OCI-LY1 (cell line): Measurements from ENCODE around the gene IREB2.

Experiments
- H2AFZ ChIP-seq: fragments of 200-600 bp; sonication (generic), shearing (Covaris generic); 2 replicates; pipeline ENCODE4 v1.6.0; 2014; ENCODE audit warnings: antibody characterized with exemption, mild to moderate bottlenecking, low read length
- H3F3A ChIP-seq: fragments of 200-600 bp; sonication (generic), shearing (Covaris generic); 2 replicates; pipeline ENCODE4 v1.6.0; 2014; ENCODE audit warnings: mild to moderate bottlenecking, antibody characterized with exemption, low read length, moderate library complexity; ENCODE audit not compliant: insufficient read depth
- H3K27ac ChIP-seq: fragments of 200-600 bp; sonication (generic); 2 replicates; pipeline ENCODE4 v1.5.1; 2014; ENCODE audit warnings: low read length, mixed run types, mild to moderate bottlenecking, low read depth; ENCODE audit not compliant: poor library complexity, severe bottlenecking
- H3K27me3 ChIP-seq: fragments of 200-600 bp; sonication (generic); 2 replicates; pipeline ENCODE4 v1.6.0; 2014; ENCODE audit warnings: antibody characterized with exemption, mild to moderate bottlenecking, low read length, moderate library complexity; ENCODE audit not compliant: insufficient read depth
- H3K36me3 ChIP-seq: fragments of 200-600 bp; sonication (generic); 2 replicates; pipeline ENCODE4 v1.6.1; 2014; ENCODE audit warnings: mild to moderate bottlenecking, antibody characterized with exemption, low read length, moderate library complexity, mixed read lengths; ENCODE audit not compliant: insufficient read depth
- H3K4me1 ChIP-seq: fragments of 200-600 bp; sonication (generic); 2 replicates; pipeline ENCODE4 v1.5.1; 2014; ENCODE audit warnings: mild to moderate bottlenecking, low read length, moderate library complexity; ENCODE audit not compliant: insufficient read depth, severe bottlenecking
- H3K4me2 ChIP-seq: fragments of 200-600 bp; sonication (generic), shearing (Covaris generic); 2 replicates; pipeline ENCODE4 v1.6.1; 2014; ENCODE audit warnings: low read length
- H3K4me3 ChIP-seq: fragments of 200-600 bp; sonication (generic); 2 replicates; pipeline ENCODE4 v1.5.1; 2014; ENCODE audit warnings: low read length, low read depth, mild to moderate bottlenecking, mixed read lengths; ENCODE audit not compliant: poor library complexity, severe bottlenecking
- H3K79me2 ChIP-seq: fragments of 200-600 bp; shearing (Covaris generic); 2 replicates; pipeline ENCODE4 v1.6.1; 2016; ENCODE audit warnings: mixed run types, low read length, mixed read lengths; ENCODE audit not compliant: insufficient read depth
- H3K9ac ChIP-seq: fragments of 200-600 bp; sonication (generic), shearing (Covaris generic); 2 replicates; pipeline ENCODE4 v1.6.1; 2014; ENCODE audit warnings: mild to moderate bottlenecking, low read length, mixed read lengths
- H3K9me2 ChIP-seq: fragments of 200-600 bp; sonication (generic), shearing (Covaris generic); 2 replicates; pipeline ENCODE4 v1.6.1; 2014; ENCODE audit warnings: low read depth, mild to moderate bottlenecking, low read length, mixed read lengths
- H3K9me3 ChIP-seq: fragments of 200-600 bp; shearing (Covaris generic); 2 replicates; pipeline ENCODE4 v1.6.1; 2014; ENCODE audit warnings: low read length, mixed read lengths
- H4K20me1 ChIP-seq: fragments of 200-600 bp; sonication (generic), shearing (Covaris generic); 2 replicates; pipeline ENCODE4 v1.6.0; 2016; ENCODE audit warnings: mild to moderate bottlenecking, low read length; ENCODE audit not compliant: insufficient read depth
- CTCF ChIP-seq: fragments of 200-600 bp; sonication (generic), shearing (Covaris generic); IDR thresholded peaks from 2 replicates; pipeline ENCODE4 v1.5.1; 2017; ENCODE audit warnings: mild to moderate bottlenecking, antibody characterized with exemption, low read length, moderate library complexity, mixed read lengths
- EZH2 ChIP-seq: fragments of 200-600 bp; sonication (generic), shearing (Covaris generic); IDR thresholded peaks from 2 replicates; pipeline ENCODE4 v1.8.0; 2017; ENCODE audit warnings: borderline replicate concordance, mixed run types, mild to moderate bottlenecking, antibody characterized with exemption, low read length, moderate library complexity, mixed read lengths

Gene IREB2

GRCh38 chr15:78408355-78408640 lies 29.7 kb upstream of the IREB2 start:
- H3K36me3 ChIP-seq, result no peaks in the 10 kb centered on the region
- H4K20me1 ChIP-seq, result no peaks in the 10 kb centered on the region
- no peaks in the 10 kb centered on the region for H3K9me2 ChIP-seq
- H2AFZ ChIP-seq, result no peak overlapping the region
- H3K9ac ChIP-seq, result no peak overlapping the region
- H3K4me3 ChIP-seq, result no peak overlapping the region
- H3K9me3 ChIP-seq, result no peaks in the 10 kb centered on the region
- no peak overlapping the region for H3K4me2 ChIP-seq
- H3K79me2 ChIP-seq, result no peaks in the 10 kb centered on the region
- H3K27me3 ChIP-seq, result no peaks in the 10 kb centered on the region; the same call in 1 of the 2 replicates
- H3K4me1 ChIP-seq, result no peaks in the 10 kb centered on the region
- no peaks in the 10 kb centered on the region for H3F3A ChIP-seq
- TF ChIP-seq CTCF, result no peak
- no peak for TF ChIP-seq EZH2
- no peak overlapping the region for H3K27ac ChIP-seq

GRCh38 chr15:78408961-78409360 lies 29.1 kb upstream of the IREB2 start:
- Histone ChIP-seq H3K4me3 (no peak overlapping the region), H3K36me3 (no peaks in the 10 kb centered on the region), H4K20me1 (no peaks in the 10 kb centered on the region), H3F3A (no peaks in the 10 kb centered on the region), H3K9ac (no peak overlapping the region), H3K9me2 (no peaks in the 10 kb centered on the region), H3K27ac (no peak overlapping the region), H3K4me2 (no peak overlapping the region), H2AFZ (no peak overlapping the region), H3K9me3 (no peaks in the 10 kb centered on the region), H3K4me1 (no peaks in the 10 kb centered on the region), H3K27me3 (no peaks in the 10 kb centered on the region; the same call in 1 of the 2 replicates), H3K79me2 (no peaks in the 10 kb centered on the region)
- TF ChIP-seq EZH2 (no peak), CTCF (no peak)

GRCh38 chr15:78411061-78411460 lies 27.0 kb upstream of the IREB2 start:
- no peaks in the 10 kb centered on the region for H3K36me3 ChIP-seq
- no peaks in the 10 kb centered on the region for H3K9me2 ChIP-seq
- H3K4me2 ChIP-seq, result no peak overlapping the region
- no peak overlapping the region for H3K4me3 ChIP-seq
- no peaks in the 10 kb centered on the region for H3K9me3 ChIP-seq
- no peaks in the 10 kb centered on the region for H3K4me1 ChIP-seq
- no peak for TF ChIP-seq EZH2
- TF ChIP-seq CTCF, result no peak
- no peak overlapping the region for H2AFZ ChIP-seq
- H3K27ac ChIP-seq, result no peak overlapping the region
- H3K27me3 ChIP-seq, result no peaks in the 10 kb centered on the region; the same call in 1 of the 2 replicates
- no peaks in the 10 kb centered on the region for H4K20me1 ChIP-seq
- H3K79me2 ChIP-seq, result no peaks in the 10 kb centered on the region
- no peaks in the 10 kb centered on the region for H3F3A ChIP-seq
- no peak overlapping the region for H3K9ac ChIP-seq
